ENCODE data around the gene STK11IP.

Gene STK11IP

DNA sequence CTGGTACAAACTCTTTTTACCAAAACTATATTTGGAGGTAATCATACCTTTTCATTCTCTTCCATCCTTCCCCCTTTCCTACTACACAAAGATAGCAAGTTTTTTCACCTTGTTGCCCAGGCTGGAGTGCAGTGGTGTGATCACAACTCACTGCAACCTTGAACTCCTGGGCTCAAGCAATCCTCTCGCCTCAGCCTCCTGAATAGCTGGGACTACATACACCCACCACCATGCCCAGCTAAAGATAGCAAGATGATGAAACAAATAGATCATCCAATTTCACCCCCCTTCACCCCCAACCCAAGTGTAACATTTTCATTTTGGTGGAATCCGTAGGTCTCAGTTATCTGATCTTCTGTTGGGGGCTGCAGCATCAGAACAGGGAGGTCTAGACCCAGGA, 4.5 kb upstream of the STK11IP start:
- H2AFZ ChIP-seq (ENCODE audit: low read length) = no peak overlapping the region
- no peaks in the 10 kb centered on the region for H4K20me1 ChIP-seq (ENCODE audit: insufficient read depth, low read length)
- no peak for TF ChIP-seq EZH2phosphoT487 (IDR thresholded peaks at IDR 0.05; ENCODE audit: low read length)
- TF ChIP-seq, protein P1, sequence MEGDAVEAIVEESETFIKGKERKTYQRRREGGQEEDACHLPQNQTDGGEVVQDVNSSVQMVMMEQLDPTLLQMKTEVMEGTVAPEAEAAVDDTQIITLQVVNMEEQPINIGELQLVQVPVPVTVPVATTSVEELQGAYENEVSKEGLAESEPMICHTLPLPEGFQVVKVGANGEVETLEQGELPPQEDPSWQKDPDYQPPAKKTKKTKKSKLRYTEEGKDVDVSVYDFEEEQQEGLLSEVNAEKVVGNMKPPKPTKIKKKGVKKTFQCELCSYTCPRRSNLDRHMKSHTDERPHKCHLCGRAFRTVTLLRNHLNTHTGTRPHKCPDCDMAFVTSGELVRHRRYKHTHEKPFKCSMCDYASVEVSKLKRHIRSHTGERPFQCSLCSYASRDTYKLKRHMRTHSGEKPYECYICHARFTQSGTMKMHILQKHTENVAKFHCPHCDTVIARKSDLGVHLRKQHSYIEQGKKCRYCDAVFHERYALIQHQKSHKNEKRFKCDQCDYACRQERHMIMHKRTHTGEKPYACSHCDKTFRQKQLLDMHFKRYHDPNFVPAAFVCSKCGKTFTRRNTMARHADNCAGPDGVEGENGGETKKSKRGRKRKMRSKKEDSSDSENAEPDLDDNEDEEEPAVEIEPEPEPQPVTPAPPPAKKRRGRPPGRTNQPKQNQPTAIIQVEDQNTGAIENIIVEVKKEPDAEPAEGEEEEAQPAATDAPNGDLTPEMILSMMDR (IDR thresholded peaks at IDR 0.05; ENCODE audit: low read length) = no peak
- TF ChIP-seq EZH2 (optimal IDR thresholded peaks at IDR 0.05; ENCODE audit: low read depth, low read length) = no peak
- H3K4me1 ChIP-seq (ENCODE audit: low read length) = peaks cover 5% of the 10 kb centered on the region
- H3K27me3 ChIP-seq (replicated peaks; ENCODE audit: insufficient read depth, low read length) = no peaks in the 10 kb centered on the region
- H3K36me3 ChIP-seq (replicated peaks; ENCODE audit: insufficient read depth, low read length) = no peaks in the 10 kb centered on the region
- H3K9me2 ChIP-seq (replicated peaks; ENCODE audit: insufficient read depth, low read length) = no peaks in the 10 kb centered on the region
- no peak overlapping the region for H3K4me2 ChIP-seq (ENCODE audit: low read depth, low read length)
- H3K4me3 ChIP-seq (ENCODE audit: low read length) = no peak overlapping the region
- H3K27ac ChIP-seq (ENCODE audit: low read length) = no peak overlapping the region
- peaks cover 7% of the 10 kb centered on the region; the same call in 1 of the 2 replicates for H3F3A ChIP-seq (ENCODE audit: insufficient read depth, low read length)
- H3K9ac ChIP-seq (ENCODE audit: low read length) = no peak overlapping the region
- DNase-seq = no peak
- H3K9me3 ChIP-seq (replicated peaks; ENCODE audit: insufficient read depth, low read length) = no peaks in the 10 kb centered on the region
- no peaks in the 10 kb centered on the region for H3K79me2 ChIP-seq (ENCODE audit: low read length)

DNA sequence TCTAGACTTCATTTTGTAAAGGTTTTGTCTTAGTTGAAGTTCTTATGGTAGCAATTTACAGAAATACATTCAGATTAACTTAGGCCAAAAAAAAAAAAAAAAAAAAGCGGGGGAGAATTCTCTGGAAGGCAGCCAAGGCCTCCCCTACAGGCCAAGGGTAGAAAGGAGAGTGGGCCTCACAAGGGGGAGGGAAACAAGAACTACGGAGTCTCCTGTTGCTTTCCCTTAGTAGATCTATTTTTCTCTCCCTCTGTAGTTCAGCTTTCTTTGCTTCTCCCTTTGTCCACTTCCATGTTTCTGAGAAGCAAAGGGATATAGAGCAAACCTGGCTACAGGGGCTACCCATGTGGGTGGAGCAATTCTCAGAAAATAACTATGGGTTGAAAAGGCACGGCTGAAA, 2.4 kb upstream of the STK11IP start:
- no peak overlapping the region for H3K4me2 ChIP-seq (ENCODE audit: low read depth, low read length)
- no peak overlapping the region for H3K9ac ChIP-seq (ENCODE audit: low read length)

DNA sequence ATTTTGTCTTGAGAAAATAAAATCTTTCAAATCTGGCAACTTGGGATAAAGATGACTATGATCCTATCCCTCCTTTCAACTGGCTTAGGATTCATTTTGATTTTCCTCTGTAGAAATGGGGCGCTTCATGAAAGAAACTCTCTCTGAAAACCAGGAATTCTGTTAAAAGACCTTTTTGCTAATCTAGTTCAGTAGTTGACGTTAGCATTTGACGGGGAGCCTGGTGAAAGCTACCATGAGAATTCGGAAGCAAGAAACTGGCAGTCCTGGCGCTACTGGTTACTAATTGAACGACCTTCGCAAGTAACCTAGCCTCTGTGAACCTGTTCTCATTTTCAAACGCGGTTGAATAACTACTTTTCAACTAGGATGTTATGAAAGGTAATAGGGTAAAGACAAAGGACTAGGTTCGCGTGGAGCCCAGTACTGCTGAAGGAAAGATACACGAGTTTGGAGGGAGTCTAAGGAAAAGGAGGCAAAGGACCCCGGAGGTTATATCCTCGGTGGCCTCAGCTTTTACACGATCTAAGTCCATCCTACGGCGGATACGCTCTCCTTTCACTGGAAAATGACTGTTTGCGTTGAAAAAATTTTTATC, 604 bp upstream of the STK11IP start:
- no peak for TF ChIP-seq EZH2 (optimal IDR thresholded peaks at IDR 0.05; ENCODE audit: low read depth, low read length)
- Histone ChIP-seq H3K4me3 (ENCODE audit: low read length) (peak overlapping the region; percentile 65), H3K27me3 (replicated peaks; ENCODE audit: insufficient read depth, low read length) (no peaks in the 10 kb centered on the region), H3K79me2 (ENCODE audit: low read length) (no peaks in the 10 kb centered on the region), H3K36me3 (replicated peaks; ENCODE audit: insufficient read depth, low read length) (no peaks in the 10 kb centered on the region), H3K9me2 (replicated peaks; ENCODE audit: insufficient read depth, low read length) (no peaks in the 10 kb centered on the region), H4K20me1 (ENCODE audit: insufficient read depth, low read length) (no peaks in the 10 kb centered on the region), H3K4me1 (ENCODE audit: low read length) (peaks cover 5% of the 10 kb centered on the region), H3K9me3 (replicated peaks; ENCODE audit: insufficient read depth, low read length) (no peaks in the 10 kb centered on the region), H3K27ac (ENCODE audit: low read length) (peak overlapping the region; percentile 62; the same call in 1 of the 2 replicates), H3K9ac (ENCODE audit: low read length) (peak overlapping the region; percentile 63), H3K4me2 (ENCODE audit: low read depth, low read length) (peak overlapping the region; percentile 47), H3F3A (ENCODE audit: insufficient read depth, low read length) (peaks cover 7% of the 10 kb centered on the region; the same call in 1 of the 2 replicates), H2AFZ (ENCODE audit: low read length) (peak overlapping the region; percentile 71)
- no peak for DNase-seq

More for the DNA sequence above, 2.4 kb upstream of the STK11IP start:
- H3F3A ChIP-seq (ENCODE audit: insufficient read depth, low read length) = peaks cover 7% of the 10 kb centered on the region; the same call in 1 of the 2 replicates
- H2AFZ ChIP-seq (ENCODE audit: low read length) = no peak overlapping the region
- H3K27ac ChIP-seq (ENCODE audit: low read length) = no peak overlapping the region
- H4K20me1 ChIP-seq (ENCODE audit: insufficient read depth, low read length) = no peaks in the 10 kb centered on the region
- H3K9me3 ChIP-seq (replicated peaks; ENCODE audit: insufficient read depth, low read length) = no peaks in the 10 kb centered on the region
- no peaks in the 10 kb centered on the region for H3K9me2 ChIP-seq (replicated peaks; ENCODE audit: insufficient read depth, low read length)
- TF ChIP-seq, protein P1 (IDR thresholded peaks at IDR 0.05; ENCODE audit: low read length) = no peak
- peaks cover 5% of the 10 kb centered on the region for H3K4me1 ChIP-seq (ENCODE audit: low read length)
- no peaks in the 10 kb centered on the region for H3K79me2 ChIP-seq (ENCODE audit: low read length)
- no peaks in the 10 kb centered on the region for H3K36me3 ChIP-seq (replicated peaks; ENCODE audit: insufficient read depth, low read length)
- no peak overlapping the region for H3K4me3 ChIP-seq (ENCODE audit: low read length)
- DNase-seq = no peak
- H3K27me3 ChIP-seq (replicated peaks; ENCODE audit: insufficient read depth, low read length) = no peaks in the 10 kb centered on the region
